SU-DHL-6 (cell line): Measurements from ENCODE around the gene MYO1H.

Source experiments
- CTCF ChIP-seq: fragments of 200-600 bp; sonication (generic); IDR thresholded peaks from one replicate; pipeline ENCODE4 v1.5.1; 2017; ENCODE audit warnings: antibody characterized with exemption, mild to moderate bottlenecking, low read length, moderate library complexity; ENCODE audit not compliant: insufficient read depth, poor library complexity, severe bottlenecking
- EZH2phosphoT487 ChIP-seq: fragments of 200-600 bp; sonication (generic), shearing (Covaris generic); conservative IDR thresholded peaks from 2 replicates; pipeline ENCODE4 v1.6.1; 2018; ENCODE audit warnings: mild to moderate bottlenecking, antibody characterized with exemption, low read length, moderate library complexity, mixed read lengths

DNA sequence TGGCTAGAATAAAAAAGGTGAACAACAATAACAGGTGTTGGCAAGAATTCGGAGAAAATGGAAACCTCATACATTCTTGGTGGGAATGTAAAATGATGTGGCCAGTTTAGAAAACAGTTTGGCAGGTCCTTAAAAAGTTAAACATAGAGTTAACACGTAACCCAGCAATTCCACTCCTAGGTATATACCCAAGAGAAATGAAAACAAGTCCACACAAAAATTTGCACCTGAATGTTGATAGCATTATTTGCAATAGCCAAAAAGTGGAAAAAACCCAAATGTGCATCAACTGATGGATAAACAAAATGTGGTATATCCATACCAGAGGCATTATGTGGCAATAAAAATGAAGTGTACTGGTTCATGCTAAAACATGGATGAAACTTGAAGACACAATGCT lies 2.3 kb upstream of the MYO1H start:
- no peak for TF ChIP-seq CTCF
- TF ChIP-seq EZH2phosphoT487 = no peak
